Right lobe of liver (tissue), 6 donors: Measurements from ENCODE around the gene SLCO3A1. TPM values are rescaled to one million over a fixed set of nuclear protein-coding genes. Genes with fewer than 3 reads are reported as not detected.

Experiments
- ATAC-seq, 4 donors: fragments of 200-7000 bp; cut with Tn5 transposase; one replicate each; pipeline ENCODE4 v1.9.1; 2020; ENCODE audit warnings: mild to moderate bottlenecking in 4 of 4, moderate library complexity in 4 of 4
- DNase-seq, 3 donors: peaks; one replicate each; pipeline ENCODE4 v3.0.0-alpha.2; 2020
- H3K27ac ChIP-seq, 3 donors: fragments of 200-600 bp; one replicate each; pipeline ENCODE4 v1.8.0; 2022
- H3K27me3 ChIP-seq, 2 donors: fragments of 200-600 bp; one replicate each; pipeline ENCODE4 v1.8.0; 2022
- H3K36me3 ChIP-seq, 4 donors: fragments of 200-600 bp; sonication (generic) in 1 of 4; one replicate each; pipeline versions ENCODE4 v1.5.1 to v1.8.0; 2017 to 2022; ENCODE audit warnings: control low read depth in 1 of 4
- H3K4me1 ChIP-seq, 4 donors: fragments of 200-600 bp; sonication (generic) in 1 of 4; one replicate each; pipeline versions ENCODE4 v1.5.1 to v1.8.0; 2017 to 2022; ENCODE audit warnings: control low read depth in 1 of 4
- H3K4me3 ChIP-seq, 3 donors: fragments of 200-600 bp; one replicate each; pipeline ENCODE4 v1.8.0; 2022
- H3K9me3 ChIP-seq, 4 donors: fragments of 200-600 bp; sonication (generic) in 1 of 4; one replicate each; pipeline versions ENCODE4 v1.5.1 to v1.8.0; 2017 to 2022; ENCODE audit warnings: control low read depth in 1 of 4
- POLR2A ChIP-seq: fragments of 450-650 bp; IDR thresholded peaks from one replicate; pipeline ENCODE4 v1.6.1; 2017; ENCODE audit warnings: antibody characterized with exemption, mild to moderate bottlenecking
- WGBS: methylation state at CpG from one replicate; pipeline ENCODE4 v1.1.6; 2018; ENCODE audit warnings: low coverage, low lambda C conversion rate; ENCODE audit not compliant: insufficient coverage; ENCODE audit errors: missing lambda C conversion rate; 5-methylcytosine and 5-hydroxymethylcytosine counted together
- intact Hi-C, 2 donors: fragments of 100-400 bp; cut with DNase I; formaldehyde crosslinking; loops; one replicate each; pipeline versions ENCODE4 v1.11.2 to v1.14.1; 2022
- total RNA-seq, 6 experiments: library from RNA; depleted of rRNA in 2 of 6; stranded (reverse); fragments of >200 nt in 2 of 6; fragmentation: NEBNext Ultra II Directional in 3 of 6; extraction: Animal tissue kit (Norgen Biotek cat#: 25700) in 3 of 6; gene quantifications; one replicate each; pipeline versions ENCODE4 v1.1.0 to v1.2.4, GENCODE V29; 2016 to 2023
- TF ChIP-seq, protein P1 (sequence below), 4 donors: fragments of 200-600 bp in 3 of 4; fragments of 450-650 bp in 1 of 4; IDR thresholded peaks; one replicate each; pipeline versions ENCODE4 v1.5.1 to v1.8.0; 2016 to 2022; ENCODE audit warnings: antibody characterized with exemption in 4 of 4, mild to moderate bottlenecking in 2 of 4
- donor health status: DM: no; HTN: yes; CAD: no.
- donor health status: DM: no; HTN: no; CAD: no.
- donor health status: DM: no; HTN: no; CAD: no.
- donor health status: DM: no; HTN: yes; CAD: no.
- donor health status: DM: no; HTN: yes; CAD: no.

Gene SLCO3A1
- total RNA-seq, 6 experiments from 2014 or later, result 2.4 to 7.7 (median 3.7) TPM

DNA sequence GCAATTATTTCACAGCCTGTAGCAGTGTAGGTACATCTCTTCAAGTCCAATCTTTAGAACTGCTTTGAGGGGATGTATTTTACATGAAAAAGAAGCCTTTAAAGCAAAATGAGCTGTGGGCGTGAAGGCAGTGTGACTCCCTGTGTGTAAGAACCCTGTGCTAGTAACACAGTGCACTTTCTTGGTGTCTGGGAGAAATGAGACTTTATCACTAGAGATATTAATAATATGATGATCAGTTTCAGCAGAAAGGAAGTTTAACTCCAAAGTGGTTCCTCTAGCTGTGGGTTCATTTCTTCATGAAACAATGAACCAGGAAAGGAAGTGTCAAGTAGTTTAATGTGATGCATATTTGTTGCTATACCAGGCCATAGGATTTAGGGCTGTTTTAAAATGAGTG lies 41.5 kb downstream of the SLCO3A1 start:
- no peaks in the 10 kb centered on the region for H3K27me3 ChIP-seq
- TF ChIP-seq POLR2A, result no peak
- TF ChIP-seq, protein P1, sequence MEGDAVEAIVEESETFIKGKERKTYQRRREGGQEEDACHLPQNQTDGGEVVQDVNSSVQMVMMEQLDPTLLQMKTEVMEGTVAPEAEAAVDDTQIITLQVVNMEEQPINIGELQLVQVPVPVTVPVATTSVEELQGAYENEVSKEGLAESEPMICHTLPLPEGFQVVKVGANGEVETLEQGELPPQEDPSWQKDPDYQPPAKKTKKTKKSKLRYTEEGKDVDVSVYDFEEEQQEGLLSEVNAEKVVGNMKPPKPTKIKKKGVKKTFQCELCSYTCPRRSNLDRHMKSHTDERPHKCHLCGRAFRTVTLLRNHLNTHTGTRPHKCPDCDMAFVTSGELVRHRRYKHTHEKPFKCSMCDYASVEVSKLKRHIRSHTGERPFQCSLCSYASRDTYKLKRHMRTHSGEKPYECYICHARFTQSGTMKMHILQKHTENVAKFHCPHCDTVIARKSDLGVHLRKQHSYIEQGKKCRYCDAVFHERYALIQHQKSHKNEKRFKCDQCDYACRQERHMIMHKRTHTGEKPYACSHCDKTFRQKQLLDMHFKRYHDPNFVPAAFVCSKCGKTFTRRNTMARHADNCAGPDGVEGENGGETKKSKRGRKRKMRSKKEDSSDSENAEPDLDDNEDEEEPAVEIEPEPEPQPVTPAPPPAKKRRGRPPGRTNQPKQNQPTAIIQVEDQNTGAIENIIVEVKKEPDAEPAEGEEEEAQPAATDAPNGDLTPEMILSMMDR (IDR thresholded peaks at IDR 0.05), result no peak
- WGBS, result 83% methylated on average over 1 of the region's 1 CpG
- H3K9me3 ChIP-seq, result no peaks in the 10 kb centered on the region
- peaks cover 0 to 3% (median 0%) of the 10 kb centered on the region in 4 donors for H3K4me1 ChIP-seq
- no peaks in the 10 kb centered on the region for H3K36me3 ChIP-seq
- no peak overlapping the region for H3K27ac ChIP-seq
- H3K4me3 ChIP-seq, result no peak overlapping the region
- DNase-seq, result no peak
- no peak for ATAC-seq
- intact Hi-C loops, result no loop called here

DNA sequence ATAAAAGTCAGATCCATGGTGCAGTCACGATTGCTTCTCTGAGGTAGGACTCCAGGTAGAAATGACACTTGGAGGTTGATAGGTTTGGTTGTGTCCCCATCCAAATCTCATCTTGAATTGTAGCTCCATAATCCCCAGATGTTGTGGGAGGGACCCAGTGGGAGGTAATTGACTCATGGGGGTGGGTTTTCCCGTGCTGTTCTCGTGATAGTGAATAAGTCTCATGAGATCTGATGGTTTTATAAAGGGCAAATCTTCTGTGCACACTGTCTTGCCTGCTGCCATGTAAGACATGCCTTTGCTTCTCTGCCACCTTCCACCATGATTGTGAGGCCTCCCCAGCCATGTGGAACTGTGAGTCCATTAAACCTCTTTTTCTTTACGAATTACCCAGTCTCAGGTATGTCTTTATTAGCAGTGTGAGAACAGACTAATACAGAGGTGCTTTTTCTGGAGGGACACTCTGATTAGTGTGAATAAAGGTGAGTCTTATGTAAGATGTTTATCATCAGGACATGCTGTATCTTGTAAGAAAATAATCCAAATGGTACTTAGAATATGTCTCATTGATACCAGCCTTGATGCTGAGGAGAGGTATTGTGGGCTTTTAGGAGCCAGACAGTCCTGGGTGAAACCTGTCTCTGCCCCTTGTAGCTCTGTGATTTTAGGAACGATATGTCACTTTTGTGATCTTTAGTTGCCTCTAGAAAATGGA lies 43.0 kb downstream of the SLCO3A1 start:
- no peaks in the 10 kb centered on the region for H3K27me3 ChIP-seq
- intact Hi-C loops, result no loop called here
- peaks cover 0 to 3% (median 0%) of the 10 kb centered on the region in 4 donors for H3K4me1 ChIP-seq
- no peak for TF ChIP-seq POLR2A
- TF ChIP-seq, protein P1 (IDR thresholded peaks at IDR 0.05), result no peak
- no peak overlapping the region for H3K27ac ChIP-seq
- WGBS, result 51% methylated on average over 4 of the region's 5 CpGs
- no peaks in the 10 kb centered on the region for H3K9me3 ChIP-seq
- no peak for ATAC-seq
- H3K36me3 ChIP-seq, result no peaks in the 10 kb centered on the region
- H3K4me3 ChIP-seq, result no peak overlapping the region
- no peak for DNase-seq

DNA sequence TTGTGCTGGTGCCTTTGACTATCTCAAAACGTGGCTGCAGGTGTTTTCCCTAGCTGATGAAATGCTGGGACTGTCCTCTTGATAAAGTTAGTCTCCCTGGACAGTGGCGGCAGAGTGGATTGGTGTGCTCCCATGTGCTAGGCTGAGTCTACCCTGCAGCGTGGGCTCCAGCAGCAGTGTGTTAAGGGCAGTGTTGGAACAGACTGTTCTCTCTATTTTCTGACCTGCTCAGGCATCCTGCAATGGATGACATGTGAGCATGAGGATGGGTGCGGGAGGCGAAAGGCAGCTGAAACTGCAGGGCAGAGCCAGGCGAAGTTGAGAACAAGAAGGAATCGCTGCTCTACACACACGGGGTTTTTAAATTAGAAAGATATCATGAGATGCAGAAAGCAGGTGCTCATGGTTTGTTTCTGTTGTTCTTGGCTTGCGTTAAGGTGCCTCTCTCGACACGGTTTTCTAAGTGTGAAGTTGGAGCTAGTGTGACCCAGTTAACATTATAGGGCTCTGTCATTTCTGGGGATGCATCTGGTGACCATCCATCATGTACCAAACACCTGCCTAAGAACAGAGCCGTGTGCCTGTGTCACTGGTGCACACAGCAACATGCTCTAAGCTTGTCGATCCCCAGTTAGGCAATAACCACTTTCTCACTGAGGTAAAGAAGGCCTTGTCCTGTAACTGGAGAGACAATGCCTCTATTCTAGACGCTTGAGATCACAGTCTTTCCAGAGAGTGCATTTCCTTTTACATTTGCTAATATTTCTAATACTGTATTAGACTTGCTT lies 44.3 kb downstream of the SLCO3A1 start:
- H3K4me3 ChIP-seq, result no peak overlapping the region
- DNase-seq (no peak), ATAC-seq (no peak)
- 68% methylated on average over 14 of the region's 14 CpGs for WGBS
- H3K4me1 ChIP-seq, result peaks cover 0 to 3% (median 0%) of the 10 kb centered on the region in 4 donors
- no peak for TF ChIP-seq POLR2A
- TF ChIP-seq, protein P1 (IDR thresholded peaks at IDR 0.05), result no peak
- intact Hi-C loops, result no loop called here
- no peak overlapping the region for H3K27ac ChIP-seq
- no peaks in the 10 kb centered on the region for H3K9me3 ChIP-seq
- no peaks in the 10 kb centered on the region for H3K36me3 ChIP-seq
- no peaks in the 10 kb centered on the region for H3K27me3 ChIP-seq

DNA sequence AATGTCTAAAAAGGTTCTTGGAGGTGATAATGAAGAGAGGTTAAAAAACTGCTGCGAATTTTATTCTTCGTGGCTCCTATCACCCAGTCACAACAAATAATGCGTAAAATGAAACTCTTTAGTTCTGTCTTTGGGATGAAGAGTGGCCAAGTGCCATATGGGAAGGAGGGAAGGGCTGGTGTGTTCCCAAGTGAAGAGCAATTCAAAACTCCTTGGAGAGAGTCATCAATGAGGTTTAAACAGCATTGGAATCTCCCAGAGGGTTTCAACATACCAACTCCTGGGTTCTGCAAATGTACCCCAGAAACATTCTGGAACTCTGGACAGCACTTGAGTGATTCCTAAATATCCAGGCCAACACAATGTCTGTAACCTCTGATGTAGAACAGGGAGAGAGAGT lies 45.3 kb downstream of the SLCO3A1 start:
- WGBS, result 84% methylated on average over 3 of the region's 3 CpGs
- intact Hi-C loops, result no loop called here
- no peak for ATAC-seq

More for the DNA sequence above, 45.3 kb downstream of the SLCO3A1 start:
- H3K36me3 ChIP-seq, result no peaks in the 10 kb centered on the region
- peaks cover 0 to 3% (median 0%) of the 10 kb centered on the region in 4 donors for H3K4me1 ChIP-seq
- no peaks in the 10 kb centered on the region for H3K9me3 ChIP-seq
- no peak overlapping the region for H3K27ac ChIP-seq
- TF ChIP-seq, protein P1 (IDR thresholded peaks at IDR 0.05), result no peak
- TF ChIP-seq POLR2A, result no peak
- H3K4me3 ChIP-seq, result no peak overlapping the region
- H3K27me3 ChIP-seq, result no peaks in the 10 kb centered on the region
- no peak for DNase-seq
